ENCODE data around the gene RAB3C.

Gene RAB3C

DNA sequence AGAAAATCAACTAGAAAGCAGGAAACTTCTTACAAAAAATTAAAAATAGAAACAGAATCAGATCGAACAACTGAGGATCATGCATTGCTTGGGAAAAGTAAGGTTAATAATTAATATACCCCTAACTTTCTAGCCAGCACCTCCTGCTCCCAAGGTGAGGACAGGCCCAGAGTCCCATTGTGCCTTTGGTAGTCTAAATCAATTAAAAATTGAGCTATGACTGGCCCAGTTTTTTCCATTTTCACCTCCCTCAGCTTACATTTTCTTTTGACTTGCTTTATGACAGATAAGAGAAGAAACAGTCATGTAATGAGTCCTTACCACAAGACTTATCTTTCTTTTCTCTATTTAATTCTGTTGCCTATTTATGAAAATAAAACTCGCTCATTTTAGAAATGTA, 182.2 kb downstream of the RAB3C start:
- in situ Hi-C loops (cut with MboI; ENCODE audit: low sequenced_read_pairs) = no loop called here

DNA sequence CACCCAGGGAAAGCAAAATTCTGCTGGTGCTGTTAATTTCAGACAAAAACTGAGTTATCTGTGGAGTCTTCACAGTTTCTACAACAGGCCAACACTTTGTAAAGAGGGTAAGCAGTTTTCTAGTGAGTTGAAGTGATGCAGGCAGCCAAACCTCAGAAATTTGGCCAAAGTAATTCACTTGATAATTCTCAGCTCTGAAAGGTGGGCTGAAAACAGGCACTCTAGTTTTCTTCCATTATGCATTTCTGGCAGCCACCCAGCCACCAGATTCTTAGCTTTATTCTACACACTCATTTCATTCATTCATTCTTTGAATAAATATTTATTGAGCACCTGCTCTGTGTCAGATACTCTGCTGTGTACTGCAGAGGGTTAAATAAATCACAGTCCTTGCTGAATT, 184.2 kb downstream of the RAB3C start:
- in situ Hi-C loops (cut with MboI; ENCODE audit: low sequenced_read_pairs) = no loop called here

DNA sequence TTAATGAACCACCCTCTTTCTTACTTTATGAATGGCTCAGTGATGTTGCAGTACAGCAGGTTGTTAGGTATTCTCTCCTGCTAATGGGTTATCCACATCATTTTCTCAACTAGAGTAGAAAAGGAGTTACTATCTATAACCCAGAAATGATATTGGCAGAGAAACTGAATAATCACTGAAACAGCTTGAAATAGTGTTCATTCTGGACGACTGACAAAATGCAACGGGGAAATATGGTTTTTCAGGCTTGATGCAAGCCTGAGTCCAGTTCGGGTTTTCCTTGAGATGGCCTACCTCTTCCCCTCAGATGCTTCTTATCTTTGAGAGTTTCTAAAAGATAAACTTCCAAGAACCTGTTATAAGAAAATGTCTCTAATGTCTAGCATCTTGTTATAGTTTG, 187.3 kb downstream of the RAB3C start:
- in situ Hi-C loops (cut with MboI; ENCODE audit: low sequenced_read_pairs) = no loop called here

DNA sequence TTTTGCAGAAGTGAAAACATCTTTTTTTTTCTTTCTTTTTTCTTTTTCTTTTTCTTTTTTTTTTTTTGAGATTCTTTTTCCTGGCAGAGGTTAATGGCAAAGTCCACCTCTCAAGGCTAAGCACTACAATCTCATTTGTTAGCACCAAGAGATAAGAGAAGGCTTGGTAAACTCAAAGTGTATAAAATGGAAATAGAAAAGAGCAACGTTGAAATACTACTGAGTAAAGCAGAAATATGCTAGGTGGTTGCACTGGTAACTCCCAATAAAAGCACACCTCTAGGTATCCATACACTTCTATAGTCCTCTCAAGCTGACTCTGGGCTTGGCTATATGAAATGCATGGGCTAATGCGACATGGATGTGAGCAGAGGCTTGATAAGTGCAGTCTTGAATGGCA, 188.9 kb downstream of the RAB3C start:
- in situ Hi-C loops (cut with MboI; ENCODE audit: low sequenced_read_pairs) = no loop called here

DNA sequence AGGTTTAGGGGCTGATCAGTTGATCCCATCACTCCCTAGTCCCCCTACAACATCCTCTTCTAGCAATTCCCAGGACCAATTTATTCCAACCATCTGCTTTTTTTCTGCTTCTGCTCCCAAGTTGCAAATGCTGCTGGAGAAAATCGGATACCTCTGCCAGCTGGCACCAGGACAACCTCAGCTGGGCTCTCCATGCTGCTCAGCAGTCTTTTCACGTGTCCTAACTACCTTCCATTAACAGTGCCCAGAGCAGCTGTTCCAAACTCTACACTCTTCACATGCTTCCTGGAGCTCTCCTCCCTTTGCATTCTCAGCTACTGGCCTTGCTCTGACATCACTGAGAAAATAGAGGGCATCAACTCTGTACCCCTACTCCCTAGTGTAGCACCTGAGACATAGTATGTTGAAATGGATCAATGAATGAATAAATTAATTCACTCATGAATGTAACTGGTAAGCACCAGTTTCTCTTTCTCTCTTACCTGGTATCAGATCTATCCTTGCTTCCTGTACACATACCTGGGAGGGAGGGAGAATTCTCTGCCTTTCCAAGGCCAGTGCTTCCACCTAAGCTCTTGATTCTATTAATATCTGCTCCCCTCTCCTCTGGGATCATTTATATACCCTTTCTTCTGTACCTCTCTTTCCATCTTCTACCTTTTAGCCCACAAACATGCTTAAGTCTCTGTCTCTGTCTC, 191.0 kb downstream of the RAB3C start:
- in situ Hi-C loops (cut with MboI; ENCODE audit: low sequenced_read_pairs) = no loop called here

DNA sequence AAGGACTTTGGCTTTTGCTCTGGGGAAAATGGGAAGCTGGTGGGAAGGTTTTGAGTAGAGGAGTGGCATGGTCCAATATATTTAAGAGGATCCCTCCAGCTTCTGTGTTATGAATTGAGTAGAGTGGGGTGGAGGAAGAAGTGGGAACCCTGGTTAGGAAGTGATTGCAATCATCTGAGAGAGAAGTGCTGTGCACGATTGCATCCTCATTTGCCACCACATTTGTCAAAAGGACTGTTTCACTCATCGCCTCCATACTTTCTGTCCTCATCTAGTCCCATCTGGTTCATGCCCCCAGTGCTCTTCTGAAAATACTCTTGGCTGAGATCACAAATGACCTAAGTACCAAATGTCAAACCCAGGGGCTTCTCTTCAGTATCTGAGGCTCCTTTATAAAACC, 192.1 kb downstream of the RAB3C start:
- in situ Hi-C loops (cut with MboI; ENCODE audit: low sequenced_read_pairs) = no loop called here

DNA sequence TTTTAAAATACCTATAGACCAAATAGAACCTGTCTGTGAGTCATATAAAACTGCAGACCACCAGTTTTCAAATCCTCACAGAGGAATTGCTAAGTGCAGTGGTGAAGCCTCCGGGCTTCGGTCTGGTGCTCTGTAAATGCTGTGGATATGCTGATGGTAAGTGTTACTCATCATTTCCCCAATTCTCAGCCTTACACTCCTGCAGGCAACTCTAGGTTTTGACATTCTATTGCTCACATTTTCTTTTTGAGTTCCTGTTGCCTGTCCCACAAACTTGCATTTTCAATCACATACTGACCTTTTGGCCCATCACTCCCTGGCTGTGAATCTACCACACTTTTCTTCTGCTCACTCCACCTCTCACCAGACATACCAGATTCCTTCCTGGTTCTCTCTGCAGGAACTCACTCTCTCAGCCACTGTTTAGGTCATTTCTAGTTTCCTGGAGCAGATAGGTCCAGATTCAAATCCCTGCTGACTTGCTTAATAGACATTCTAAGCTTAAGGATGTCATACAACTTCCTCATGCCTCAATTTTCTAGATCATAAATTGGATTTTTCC, 192.9 kb downstream of the RAB3C start:
- in situ Hi-C loops (cut with MboI; ENCODE audit: low sequenced_read_pairs) = no loop called here

DNA sequence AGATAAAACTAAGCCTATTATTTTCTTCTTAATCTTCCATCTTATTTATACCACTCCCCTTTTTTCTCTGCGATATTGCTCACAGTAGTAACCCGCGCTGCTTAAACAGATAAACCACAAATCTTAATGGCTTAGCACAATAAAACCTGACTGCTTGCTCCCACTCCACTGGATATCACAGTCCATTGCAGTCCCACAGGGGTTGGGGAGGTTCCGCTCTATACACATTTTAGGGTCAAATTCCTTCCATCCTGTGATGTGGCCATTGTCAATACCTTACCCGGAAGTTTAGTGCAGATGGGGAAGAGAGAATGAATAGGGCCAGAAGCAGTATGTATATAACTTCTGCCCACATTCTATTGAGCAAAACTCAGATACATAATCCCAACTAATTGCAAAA, 193.7 kb downstream of the RAB3C start:
- in situ Hi-C loops (cut with MboI; ENCODE audit: low sequenced_read_pairs) = no loop called here

DNA sequence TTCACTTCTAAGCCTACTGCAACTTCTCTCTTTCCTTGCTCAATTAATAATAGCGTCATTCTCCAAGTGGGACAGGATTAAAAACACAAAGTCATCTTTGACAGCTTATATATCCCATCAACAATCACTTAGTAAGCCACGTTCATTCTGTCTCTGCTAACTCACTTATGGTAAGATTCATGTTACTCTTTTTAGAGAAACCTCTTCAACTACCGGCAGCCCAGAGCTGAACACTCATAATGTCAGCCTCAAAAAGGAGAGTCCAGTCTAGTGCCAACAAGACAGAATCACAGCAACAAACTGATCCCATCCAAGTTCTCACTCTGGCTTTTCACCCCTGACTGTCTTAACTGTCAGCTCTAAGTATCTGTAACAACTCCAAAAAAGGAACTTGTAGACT, 196.0 kb downstream of the RAB3C start:
- in situ Hi-C loops (cut with MboI; ENCODE audit: low sequenced_read_pairs) = no loop called here

DNA sequence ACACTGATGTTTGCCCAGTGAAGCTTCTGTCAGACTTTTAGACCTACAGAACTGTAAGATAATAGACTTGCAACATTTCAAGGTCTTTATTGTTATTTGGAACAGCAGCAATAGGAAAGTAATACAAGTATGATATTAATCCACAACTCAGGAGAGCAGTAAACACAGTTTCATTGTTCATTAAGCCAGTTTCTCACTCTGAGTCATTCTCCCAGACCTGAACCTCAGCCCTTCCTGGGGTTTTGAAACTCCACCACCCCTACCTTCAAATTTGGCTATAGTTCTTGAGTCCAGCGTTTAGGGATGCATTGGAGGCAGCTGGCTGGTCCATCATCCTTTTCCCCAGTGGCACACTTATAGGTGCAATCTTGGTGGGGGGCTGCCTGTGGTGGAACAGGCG, 203.2 kb downstream of the RAB3C start:
- in situ Hi-C loops (cut with MboI; ENCODE audit: low sequenced_read_pairs) = no loop called here

DNA sequence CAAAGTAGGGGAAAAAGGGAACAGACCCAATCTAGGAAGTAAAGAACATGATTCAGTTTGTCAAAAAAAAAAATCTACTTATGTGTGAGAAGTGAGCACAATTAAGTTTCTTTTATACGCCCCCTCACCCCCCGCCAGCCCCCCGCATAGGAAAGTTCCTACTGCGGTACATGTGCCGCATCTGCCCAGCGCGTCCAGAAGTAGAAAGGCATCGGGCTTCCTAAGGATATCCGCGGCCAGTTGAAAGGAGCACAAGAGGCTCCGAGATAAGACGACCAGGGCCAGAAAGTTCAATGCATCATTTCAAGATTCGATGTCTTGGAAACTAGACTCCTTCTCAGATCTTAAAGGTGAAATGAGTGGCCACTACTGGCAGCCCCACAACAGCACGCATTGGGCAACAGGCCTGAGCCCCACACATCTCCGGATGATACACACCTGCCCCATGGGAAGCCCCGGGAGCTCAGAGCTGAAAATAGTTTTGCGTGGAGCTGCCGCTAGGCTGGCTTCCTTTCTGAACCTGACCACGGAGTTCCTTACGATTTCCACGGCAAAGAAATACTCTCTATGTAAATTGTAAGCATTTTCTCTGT, 203.9 kb downstream of the RAB3C start:
- in situ Hi-C loops (cut with MboI; ENCODE audit: low sequenced_read_pairs) = no loop called here

DNA sequence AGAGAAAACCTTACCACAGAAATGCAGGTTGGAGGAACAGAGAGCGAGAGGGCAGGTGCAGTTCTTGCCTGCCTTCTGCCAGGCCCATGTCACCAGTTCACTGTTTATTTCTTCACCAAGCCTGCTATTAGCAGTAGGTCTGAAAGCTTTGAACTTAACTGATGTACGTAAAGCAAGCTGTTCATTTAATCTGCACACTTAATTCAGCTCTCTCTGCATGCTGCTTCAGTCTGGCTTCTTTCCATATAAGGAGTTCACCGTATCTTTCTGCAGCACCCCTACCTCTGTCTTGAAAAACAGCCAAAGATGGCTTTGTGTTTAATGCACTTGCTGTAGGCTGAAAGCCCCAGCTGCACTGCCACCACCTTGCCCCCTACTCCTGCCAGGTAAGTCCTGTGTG, 205.1 kb downstream of the RAB3C start:
- in situ Hi-C loops (cut with MboI; ENCODE audit: low sequenced_read_pairs) = no loop called here

DNA sequence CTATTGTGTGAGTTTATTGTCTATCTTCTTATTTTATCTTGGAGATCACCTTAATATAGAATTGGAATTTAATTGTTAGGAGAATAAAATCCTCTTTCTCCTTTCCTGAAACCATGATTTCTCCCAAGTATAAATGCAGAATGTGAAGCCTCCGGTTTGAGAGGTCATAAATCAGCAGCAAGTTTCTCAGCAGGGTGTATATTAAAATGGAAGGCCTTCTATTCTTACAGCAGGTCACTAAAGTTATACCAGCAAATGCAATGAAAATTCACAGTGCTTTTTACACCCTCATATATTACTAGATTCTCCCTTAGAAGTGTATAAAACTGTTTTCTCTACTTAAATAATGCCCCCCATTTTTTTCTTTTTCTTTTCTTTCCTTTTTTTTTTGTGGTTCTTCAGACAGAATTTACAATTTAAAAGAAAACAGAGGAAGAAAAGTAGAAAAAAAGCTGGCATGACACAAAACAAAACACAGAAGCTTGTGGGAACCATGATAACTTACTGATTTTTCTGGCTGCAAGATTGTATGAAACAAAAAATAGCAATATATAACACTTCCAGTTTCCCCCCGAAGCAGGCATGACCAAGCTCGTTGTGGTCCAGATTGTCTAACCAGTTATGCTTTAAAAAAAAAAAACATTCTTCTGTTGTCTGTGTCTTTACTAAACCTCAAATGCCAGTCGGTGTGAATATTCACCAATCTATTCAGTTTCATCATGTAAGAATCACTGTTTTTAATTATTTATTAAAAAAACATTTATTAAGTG, 211.2 kb downstream of the RAB3C start:
- in situ Hi-C loops (cut with MboI; ENCODE audit: low sequenced_read_pairs) = no loop called here

DNA sequence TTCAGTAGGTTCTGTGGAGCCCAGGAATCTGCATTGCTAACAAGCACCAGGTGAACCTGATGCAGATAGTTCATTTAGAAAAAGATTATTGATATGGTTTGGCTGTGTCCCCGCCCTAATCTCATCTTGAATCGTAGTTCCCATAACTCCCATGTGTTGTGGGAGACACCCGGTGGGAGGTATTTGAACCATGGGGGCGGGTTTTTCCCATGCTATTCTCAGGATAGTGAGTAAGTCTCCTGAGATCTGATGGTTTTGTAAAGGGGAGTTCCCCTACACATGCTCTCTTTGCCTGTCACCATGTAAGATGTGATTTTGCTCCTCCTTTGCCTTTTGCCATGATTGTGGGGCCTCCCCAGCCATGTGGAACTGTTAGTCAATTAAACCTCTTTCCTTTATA, 212.0 kb downstream of the RAB3C start:
- in situ Hi-C loops (cut with MboI; ENCODE audit: low sequenced_read_pairs) = no loop called here

DNA sequence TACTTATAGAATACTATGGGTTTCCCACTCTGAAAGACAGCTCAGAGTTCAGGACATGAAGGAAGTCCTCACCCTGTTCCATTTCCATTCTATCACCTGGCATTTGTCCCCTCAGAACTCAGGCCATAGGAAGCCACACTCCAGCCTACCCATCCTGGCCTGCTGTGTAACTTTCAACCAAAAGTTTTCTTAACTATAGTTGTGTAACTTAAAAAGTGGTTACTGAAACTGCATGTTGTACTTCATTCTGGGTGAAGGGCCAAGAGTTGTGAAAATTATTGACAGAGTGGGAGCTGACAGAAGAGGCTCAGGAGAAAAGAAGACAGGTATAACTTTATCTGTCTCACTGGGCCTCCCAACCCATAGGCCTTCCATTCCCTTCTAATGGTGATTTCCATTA, 212.5 kb downstream of the RAB3C start:
- in situ Hi-C loops (cut with MboI; ENCODE audit: low sequenced_read_pairs) = no loop called here

DNA sequence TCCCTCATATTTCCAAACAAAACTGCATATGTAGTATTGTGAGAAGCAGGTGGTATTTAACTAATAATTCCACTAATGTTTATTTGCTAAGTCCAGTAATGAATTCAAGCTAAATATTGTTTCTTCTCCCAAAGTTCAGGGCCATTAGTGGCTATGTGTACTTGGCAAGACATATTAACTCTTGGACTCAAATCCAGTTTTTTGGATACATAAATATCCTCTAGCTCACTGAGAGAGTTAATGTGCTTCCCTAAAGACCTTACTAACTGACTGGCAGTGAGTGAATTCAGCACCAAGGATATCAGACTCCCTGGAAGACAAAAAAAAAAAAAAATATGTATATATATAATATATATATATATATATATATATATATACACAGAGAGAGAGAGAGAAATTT, 214.1 kb downstream of the RAB3C start:
- in situ Hi-C loops (cut with MboI; ENCODE audit: low sequenced_read_pairs) = no loop called here

DNA sequence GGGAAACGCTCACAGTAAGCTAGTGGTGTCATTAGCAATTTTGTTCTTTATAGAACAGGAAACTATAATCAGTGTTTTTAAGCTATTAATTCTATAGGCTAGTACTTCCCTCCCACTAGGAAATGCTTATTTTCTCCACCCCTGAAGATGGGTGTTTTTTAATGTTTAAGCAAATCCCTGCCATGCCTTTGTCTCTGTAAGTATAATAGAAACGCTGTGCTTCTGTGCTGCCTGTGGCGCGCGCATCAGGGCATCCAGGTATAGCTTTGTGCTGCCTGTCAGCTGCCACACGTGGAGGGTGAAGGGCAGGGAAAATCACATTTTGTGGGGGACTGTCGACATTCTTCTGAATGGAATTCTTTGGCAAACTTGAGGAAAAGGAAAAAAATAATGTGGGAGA, 217.5 kb downstream of the RAB3C start:
- in situ Hi-C loops (cut with MboI; ENCODE audit: low sequenced_read_pairs) = no loop called here

DNA sequence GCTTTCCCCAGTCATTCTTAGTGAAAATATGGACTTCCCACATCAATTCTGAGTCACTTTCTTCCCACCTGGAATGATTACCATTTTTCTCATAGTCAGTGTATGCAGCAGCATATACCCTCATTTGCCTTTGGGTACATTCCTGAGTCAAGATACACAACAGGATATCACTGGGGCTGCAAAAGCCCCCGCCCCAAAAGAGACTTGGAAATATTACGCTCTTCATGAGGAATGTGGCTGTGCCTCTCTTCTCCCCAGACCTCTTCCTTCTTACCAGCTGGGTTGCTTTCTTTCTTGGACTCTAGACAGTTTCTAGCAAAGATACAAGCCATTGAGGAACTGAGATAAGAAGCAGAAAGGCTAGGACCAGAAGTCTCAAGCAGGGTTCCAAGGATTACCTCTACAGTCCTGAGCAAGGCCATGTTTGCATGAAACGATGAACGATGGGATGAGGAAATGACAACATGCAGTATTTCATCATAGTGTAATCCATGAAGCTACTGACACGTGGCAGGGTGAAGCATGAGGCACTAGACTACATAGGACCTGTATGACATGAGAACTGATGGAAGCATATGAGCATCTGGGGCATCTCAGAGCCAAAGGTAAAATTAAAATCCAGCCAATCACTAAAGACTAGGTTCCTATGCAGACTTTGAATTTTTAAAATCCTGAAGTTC, 218.1 kb downstream of the RAB3C start:
- in situ Hi-C loops (cut with MboI; ENCODE audit: low sequenced_read_pairs) = no loop called here

DNA sequence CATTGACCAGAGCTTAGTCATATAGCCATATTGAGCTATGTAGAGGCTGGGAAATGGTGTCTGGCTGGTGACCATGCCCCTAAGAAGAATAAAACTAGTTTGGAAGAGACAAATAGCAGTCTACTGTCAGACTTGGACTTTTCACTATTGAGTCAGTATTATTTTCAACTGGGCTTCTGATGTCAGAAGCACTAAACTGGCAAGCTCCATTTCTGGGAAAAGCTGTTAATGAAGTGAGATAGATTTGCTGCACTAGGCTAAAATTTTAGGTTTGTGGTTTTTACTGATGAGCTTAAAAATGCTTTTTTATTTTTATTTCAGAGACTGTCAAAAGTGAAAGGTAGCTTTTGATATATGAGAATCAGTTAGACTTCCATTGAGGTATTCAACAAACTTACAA, 220.2 kb downstream of the RAB3C start:
- in situ Hi-C loops (cut with MboI; ENCODE audit: low sequenced_read_pairs) = no loop called here

DNA sequence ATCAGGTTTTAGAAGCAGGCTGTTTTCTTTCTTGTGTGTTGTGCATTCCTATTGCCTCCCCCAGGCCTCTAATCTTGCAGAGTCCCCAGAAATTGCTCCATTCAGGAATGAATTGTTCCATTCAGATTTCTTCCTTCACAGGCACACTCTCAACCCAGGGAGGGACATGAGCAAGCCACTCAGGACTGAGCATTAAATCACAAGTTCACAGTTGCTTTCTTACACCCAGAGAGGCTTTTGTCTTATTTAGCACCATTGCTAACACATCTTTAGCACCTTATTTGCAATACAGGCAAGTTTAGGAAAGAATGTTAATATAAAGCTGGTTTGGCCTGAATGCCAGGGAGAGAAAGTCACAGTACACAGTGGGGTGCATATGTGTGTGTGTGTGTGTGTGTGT, 221.4 kb downstream of the RAB3C start:
- in situ Hi-C loops (cut with MboI; ENCODE audit: low sequenced_read_pairs) = no loop called here

DNA sequence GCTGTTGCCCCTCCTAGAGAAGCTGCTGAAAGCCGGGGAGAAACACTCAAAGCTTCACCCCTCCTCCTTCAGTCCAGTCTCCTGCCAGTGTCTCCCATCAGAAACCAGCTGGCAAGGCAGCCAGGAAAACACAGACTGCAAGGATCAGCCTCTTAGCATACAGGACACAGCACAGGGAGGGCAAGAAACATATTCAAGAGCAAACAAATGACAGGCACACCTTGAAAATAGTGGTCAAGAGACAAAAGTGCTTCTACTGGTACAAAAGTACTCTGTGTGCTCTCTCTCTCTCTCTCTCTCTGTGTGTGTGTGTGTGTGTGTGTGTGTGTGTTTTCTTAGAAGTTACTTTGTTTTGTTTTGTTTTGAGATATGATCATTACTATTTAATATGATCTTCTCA, 227.2 kb downstream of the RAB3C start:
- in situ Hi-C loops (cut with MboI; ENCODE audit: low sequenced_read_pairs) = no loop called here
